DMS 273 (cell line): ENCODE results near the gene RHOBTB1.

Experiments used
- DNase-seq: peaks from one replicate; lab custom pipeline; 2025; ENCODE audit not compliant: unreplicated experiment; lab: John Stamatoyannopoulos, UW

The RHOBTB1 gene

DNA sequence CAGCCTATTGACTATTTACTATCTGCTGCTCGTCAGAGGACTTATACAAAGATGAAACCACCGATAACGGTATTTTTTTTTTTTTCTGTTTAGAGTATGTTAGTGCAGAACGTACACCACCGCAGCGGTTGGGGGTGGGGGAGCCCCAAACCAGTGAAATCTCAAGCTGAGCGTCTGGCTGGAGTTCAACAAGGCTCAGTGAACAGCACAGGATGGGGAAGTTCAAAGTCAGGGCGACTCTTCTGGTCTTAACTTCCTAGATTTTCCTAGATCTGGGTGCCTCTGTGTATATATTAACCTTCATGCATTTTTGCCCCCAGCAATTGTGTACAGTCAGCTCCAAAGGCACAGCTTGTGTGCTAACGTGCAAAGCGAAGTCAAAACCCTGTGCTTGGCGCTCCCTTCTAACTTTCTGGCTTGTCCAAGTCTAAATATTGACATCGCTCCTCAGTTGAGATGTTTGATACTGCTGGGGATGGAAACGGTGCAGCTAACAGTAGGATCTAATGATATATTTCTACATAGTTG is 1.1 kb downstream of the RHOBTB1 start:
- peak; percentile 45 for DNase-seq

- DNase-seq, result no peak
Measured at GRCh38 chr10:60942134-60942787, 1.7 kb downstream of the RHOBTB1 start.

DNA sequence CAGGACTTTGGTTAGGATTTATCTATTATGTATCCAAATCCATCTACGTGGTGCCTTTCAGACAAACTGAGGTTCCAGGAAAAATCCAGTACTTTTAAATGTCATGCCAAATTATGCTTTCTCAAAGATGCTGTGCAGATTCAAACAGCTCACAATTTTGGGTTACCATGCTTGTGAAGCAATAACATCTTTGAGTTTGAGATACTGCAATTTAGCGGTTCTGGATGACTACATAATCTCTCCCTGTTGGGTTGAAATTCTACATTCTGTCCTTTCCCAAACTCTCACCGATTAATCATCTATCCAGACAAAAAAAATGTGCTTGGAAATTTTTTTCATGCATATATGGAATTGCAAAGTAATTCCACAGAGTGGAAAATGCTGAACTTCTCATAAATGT is 3.5 kb downstream of the RHOBTB1 start:
- no peak for DNase-seq

GRCh38 chr10:60937784-60938654 is 6.0 kb downstream of the RHOBTB1 start:
- no peak for DNase-seq

DNA sequence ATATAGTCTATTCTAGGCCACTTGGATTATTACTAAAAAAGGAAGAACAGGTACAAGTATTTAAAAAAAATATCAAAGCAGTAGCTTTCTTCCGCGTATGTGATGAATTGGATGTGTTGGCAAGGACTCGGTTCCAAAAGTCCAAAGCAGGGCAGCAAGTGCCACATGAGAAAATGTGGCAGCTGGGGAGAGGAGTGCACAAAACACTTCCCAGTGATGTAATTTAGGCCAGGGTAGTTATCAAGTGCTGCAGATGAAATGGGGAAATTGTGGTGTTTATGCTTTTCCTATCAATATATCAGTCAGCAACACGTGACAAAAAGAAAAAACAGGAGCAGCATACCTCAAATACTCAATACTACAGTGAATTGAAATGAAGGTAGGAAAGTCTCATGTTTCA is 7.0 kb downstream of the RHOBTB1 start:
- no peak for DNase-seq

DNA sequence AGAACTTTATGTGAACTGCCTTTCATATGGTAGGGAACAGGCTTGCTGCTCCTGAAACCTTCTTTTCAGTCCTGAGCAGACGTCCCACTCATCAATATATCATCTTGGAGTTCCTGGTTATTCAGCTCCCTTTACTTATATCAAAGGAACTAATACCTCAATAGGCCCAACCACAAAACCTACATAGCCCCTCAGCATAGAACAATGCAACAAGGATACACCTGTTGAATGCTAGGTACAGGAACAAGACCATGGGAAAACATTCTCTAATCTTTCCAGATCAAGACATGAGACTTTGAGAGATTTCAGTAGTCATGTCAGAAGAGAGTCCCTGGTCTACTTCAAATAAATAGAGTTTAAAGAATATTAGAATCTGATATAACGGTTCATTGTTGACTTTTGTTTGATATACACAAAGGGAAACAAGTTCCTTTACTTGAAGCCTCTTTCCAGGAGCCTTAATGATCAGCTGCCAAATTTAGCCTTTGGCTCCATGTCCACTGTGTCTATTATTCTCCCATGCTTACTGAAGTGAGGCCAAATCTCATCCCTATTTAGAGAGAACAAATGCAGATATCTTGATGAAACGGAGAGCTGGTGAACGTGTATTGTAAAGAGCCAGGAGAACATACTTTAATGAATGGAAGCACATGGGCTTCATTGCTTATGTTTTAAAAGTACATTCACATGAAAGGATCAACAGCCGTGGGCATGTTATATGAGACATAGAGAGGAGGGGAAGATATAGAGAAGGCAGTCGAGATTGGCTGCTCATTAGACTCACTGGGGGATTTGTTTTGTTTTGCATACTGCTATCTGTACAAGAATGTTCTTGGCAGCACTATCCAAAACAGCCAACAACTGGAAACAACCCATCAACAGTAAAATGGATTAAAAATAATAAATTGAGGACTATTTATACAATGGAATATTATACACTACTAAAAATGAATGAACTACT is 9.5 kb downstream of the RHOBTB1 start:
- DNase-seq, result no peak

DNA sequence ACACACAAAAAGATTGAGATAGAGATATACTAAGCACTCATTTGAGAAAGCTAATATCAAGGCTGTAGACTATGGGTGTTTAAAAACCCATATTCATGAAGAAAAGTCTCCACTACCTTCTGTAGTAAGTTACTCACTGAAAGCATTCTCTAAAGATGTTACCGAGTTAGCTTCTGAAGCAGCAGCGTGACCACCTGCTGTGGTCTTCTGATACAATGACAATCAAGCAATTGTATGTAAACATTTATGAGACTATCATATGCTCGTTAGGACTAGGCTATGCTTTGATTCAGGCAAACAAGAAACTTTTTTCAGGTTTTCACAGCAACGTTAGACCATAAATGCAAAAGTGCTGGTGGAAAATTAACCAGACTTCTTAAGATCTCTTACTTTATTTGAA is 11.2 kb downstream of the RHOBTB1 start:
- no peak for DNase-seq

GRCh38 chr10:60930237-60930636 is 13.7 kb downstream of the RHOBTB1 start:
- DNase-seq, result no peak

- peak; percentile 71 for DNase-seq
Measured at GRCh38 chr10:60921633-60922032, 22.4 kb downstream of the RHOBTB1 start.

- no peak for DNase-seq
Measured at GRCh38 chr10:60920479-60920878, 23.5 kb downstream of the RHOBTB1 start.

- DNase-seq, result no peak
Measured at GRCh38 chr10:60919551-60919950, 24.4 kb downstream of the RHOBTB1 start.

DNA sequence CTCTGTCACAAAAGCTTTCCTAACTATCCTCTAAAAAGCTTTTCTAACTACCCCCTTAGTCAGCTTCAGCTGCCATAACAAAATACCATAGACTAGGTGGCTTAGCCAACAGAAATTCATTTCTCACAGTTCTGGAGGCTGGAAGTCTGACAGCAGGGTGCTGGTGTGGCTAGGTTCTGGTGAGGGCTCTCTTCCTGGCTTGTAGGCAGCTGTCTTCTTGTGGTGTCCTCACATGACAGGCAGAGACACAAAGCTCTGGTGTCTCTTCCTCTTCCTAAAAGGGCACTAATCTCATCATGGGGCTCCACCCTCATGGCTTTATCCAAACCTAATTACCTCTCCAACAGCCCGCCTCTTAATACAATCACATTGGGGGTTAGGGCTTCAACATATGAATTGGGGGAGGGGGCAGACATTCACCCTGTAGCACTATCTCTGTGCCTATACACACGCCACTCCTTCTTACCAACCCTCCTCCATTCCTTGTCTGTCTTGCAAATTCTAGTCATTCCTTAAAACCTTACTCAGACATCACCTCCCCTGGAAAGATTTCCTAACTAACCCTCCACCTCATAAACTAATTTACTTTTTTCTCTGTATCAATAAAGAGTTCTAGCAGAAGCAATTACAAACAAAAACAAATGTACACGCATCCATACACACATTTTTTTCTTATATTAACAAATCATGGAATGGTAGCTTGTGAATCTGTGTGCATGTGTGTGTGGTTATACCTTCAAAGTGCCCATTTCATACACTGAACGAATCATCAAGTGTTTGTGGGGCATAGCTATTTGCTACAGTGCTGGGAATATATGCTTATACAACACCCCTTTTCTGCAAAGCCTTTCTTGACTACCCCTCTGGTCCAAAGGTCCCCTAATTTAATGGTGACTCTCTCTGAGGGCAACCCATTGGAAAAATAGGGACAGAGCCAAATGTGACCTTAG is 26.4 kb downstream of the RHOBTB1 start:
- no peak for DNase-seq

- DNase-seq, result peak; percentile 21
Measured at GRCh38 chr10:60916025-60916424, 28.0 kb downstream of the RHOBTB1 start.

- no peak for DNase-seq
Measured at GRCh38 chr10:60914690-60915141, 29.3 kb downstream of the RHOBTB1 start.

GRCh38 chr10:60913657-60914056 is 30.3 kb downstream of the RHOBTB1 start:
- DNase-seq, result no peak

DNA sequence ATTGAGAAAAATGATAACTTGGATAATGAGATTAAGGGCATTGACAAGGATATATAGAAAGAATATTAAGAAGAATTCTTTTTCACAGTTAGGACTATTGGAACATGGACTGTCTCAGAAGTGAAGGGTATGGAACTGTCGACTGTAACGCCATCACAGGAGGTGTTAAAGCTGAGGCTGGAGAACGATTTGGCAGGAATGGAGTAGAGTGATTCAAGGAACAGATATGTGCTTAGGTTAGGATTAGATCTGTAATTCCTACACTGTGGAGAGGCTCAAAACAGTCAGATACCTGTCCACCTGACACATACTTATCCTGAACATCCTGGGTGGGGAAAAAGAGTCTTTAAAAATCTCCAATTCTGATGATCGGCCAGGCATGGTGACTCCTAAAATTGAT is 30.9 kb downstream of the RHOBTB1 start:
- no peak for DNase-seq

GRCh38 chr10:60911715-60912114 is 32.3 kb downstream of the RHOBTB1 start:
- no peak for DNase-seq

DNA sequence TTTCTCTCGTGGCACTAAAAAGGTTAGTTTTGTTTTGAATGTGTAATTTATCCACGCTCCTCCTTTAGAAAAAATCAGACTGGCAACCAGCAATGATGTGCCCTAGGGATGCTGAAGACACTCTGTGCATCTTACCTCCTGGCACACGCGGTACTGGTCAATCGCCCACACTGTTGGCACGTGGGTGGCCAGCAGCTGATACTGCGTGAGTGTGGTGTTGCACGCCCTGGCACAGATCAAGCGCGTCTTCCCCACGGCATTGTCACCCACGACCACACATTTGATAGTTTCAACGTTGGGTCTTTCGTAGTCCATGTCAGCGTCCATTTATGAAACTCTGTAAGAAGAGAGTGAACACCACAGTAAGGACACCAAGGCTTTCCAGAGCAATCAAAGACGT is 32.8 kb downstream of the RHOBTB1 start:
- DNase-seq, result no peak

- no peak for DNase-seq
Measured at GRCh38 chr10:60910543-60910942, 33.4 kb downstream of the RHOBTB1 start.

DNA sequence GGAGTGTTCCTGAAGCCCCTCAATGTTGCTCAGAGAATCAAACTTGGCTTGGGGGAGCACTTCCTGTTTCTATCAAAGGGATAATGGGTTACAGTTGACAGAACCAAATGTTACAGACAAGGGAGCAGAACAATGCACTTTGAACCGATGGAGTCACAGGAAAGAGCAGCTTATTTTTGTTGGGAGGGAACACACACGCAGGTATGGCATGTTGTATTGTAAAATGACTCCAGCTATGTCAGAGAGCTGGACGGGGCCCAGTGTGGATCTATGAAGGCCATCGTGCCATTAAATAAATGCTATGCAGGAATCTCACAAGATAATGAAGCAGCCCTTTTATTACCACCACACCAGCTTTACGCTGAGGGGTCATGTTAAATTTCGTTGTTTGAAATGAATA is 35.1 kb downstream of the RHOBTB1 start:
- DNase-seq, result no peak
